GM23338 (cell line): ENCODE measurements around the gene GRIA3. TPM values are rescaled to one million over a fixed set of nuclear protein-coding genes. Genes with fewer than 3 reads are reported as not detected.

ENCODE experiments used
- ATAC-seq: fragments of 200-7000 bp; cut with Tn5 transposase; 3 replicates; pipeline ENCODE4 v1.9.1; 2020
- DNase-seq: peaks from one replicate; pipeline ENCODE4 v3.0.0-alpha.2; 2015; ENCODE audit warnings: low spot score
- H2AFZ ChIP-seq: fragments of 200-600 bp; sonication (generic); 2 replicates; pipeline ENCODE4 v1.8.0; 2016; ENCODE audit warnings: antibody characterized with exemption, mild to moderate bottlenecking, moderate library complexity
- H3F3A ChIP-seq: fragments of 200-600 bp; sonication (generic); replicated peaks from 2 replicates; pipeline ENCODE4 v1.8.0; 2017; ENCODE audit warnings: antibody characterized with exemption, mixed run types, low read depth
- H3K27ac ChIP-seq: fragments of 200-600 bp; sonication (generic); 2 replicates; pipeline ENCODE4 v1.6.1; 2016; ENCODE audit warnings: low read depth
- H3K27me3 ChIP-seq: fragments of 200-600 bp; sonication (generic); 2 replicates; pipeline ENCODE4 v1.8.0; 2016; ENCODE audit warnings: mild to moderate bottlenecking, mixed run types, moderate library complexity; ENCODE audit not compliant: insufficient read depth
- H3K36me3 ChIP-seq: fragments of 200-600 bp; sonication (generic); 2 replicates; pipeline ENCODE4 v1.8.0; 2016; ENCODE audit warnings: mild to moderate bottlenecking; ENCODE audit not compliant: insufficient read depth
- H3K4me1 ChIP-seq: fragments of 200-600 bp; sonication (generic); 2 replicates; pipeline ENCODE4 v1.8.0; 2016; ENCODE audit warnings: mild to moderate bottlenecking, moderate library complexity; ENCODE audit not compliant: insufficient read depth
- H3K4me2 ChIP-seq: fragments of 200-600 bp; sonication (generic); 2 replicates; pipeline ENCODE4 v1.7.1; 2017; ENCODE audit warnings: mixed run types
- H3K4me3 ChIP-seq: fragments of 200-600 bp; sonication (generic); 2 replicates; pipeline ENCODE4 v1.6.1; 2016; ENCODE audit warnings: mixed run types
- H3K79me2 ChIP-seq: fragments of 200-600 bp; sonication (generic); replicated peaks from 2 replicates; pipeline ENCODE4 v1.8.0; 2017; ENCODE audit warnings: mild to moderate bottlenecking; ENCODE audit not compliant: insufficient read depth
- H3K9me2 ChIP-seq: fragments of 200-600 bp; sonication (generic); 2 replicates; pipeline ENCODE4 v1.8.0; 2017; ENCODE audit not compliant: insufficient read depth
- H4K20me1 ChIP-seq: fragments of 200-600 bp; sonication (generic); replicated peaks from 2 replicates; pipeline ENCODE4 v1.8.0; 2017; ENCODE audit warnings: mild to moderate bottlenecking; ENCODE audit not compliant: insufficient read depth
- H3K27ac Mint-ChIP-seq: 2 replicates; pipeline ENCODE4 v1.8.0; 2020; ENCODE audit warnings: inconsistent platforms, mild to moderate bottlenecking, moderate library complexity, mixed read lengths
- H3K27me3 Mint-ChIP-seq: 3 replicates; pipeline ENCODE4 v1.8.0; 2022; ENCODE audit warnings: low read depth, mild to moderate bottlenecking, moderate library complexity, mixed read lengths, inconsistent platforms; ENCODE audit not compliant: insufficient read depth, poor library complexity
- H3K36me3 Mint-ChIP-seq: 3 replicates; pipeline ENCODE4 v1.8.0; 2021; ENCODE audit warnings: low read depth, mild to moderate bottlenecking, inconsistent platforms, moderate library complexity, mixed read lengths
- H3K4me1 Mint-ChIP-seq: 3 replicates; pipeline ENCODE4 v1.8.0; 2020; ENCODE audit warnings: mild to moderate bottlenecking, inconsistent platforms, mixed read lengths
- H3K4me3 Mint-ChIP-seq: 3 replicates; pipeline ENCODE4 v1.8.0; 2021; ENCODE audit warnings: moderate library complexity, mild to moderate bottlenecking, inconsistent platforms, mixed read lengths
- H3K9me3 Mint-ChIP-seq: 3 replicates; pipeline ENCODE4 v1.8.0; 2020; ENCODE audit warnings: moderate library complexity, mild to moderate bottlenecking, inconsistent platforms, mixed read lengths
- CREB1 ChIP-seq: fragments of 250-450 bp; sonication (Bioruptor Pico); IDR thresholded peaks from 2 replicates; pipeline ENCODE4 v1.5.0; 2020; ENCODE audit warnings: low read depth, mild to moderate bottlenecking, moderate library complexity
- EZH2 ChIP-seq: fragments of 200-600 bp; sonication (generic); IDR thresholded peaks from one replicate; pipeline ENCODE4 v1.8.0; 2017; ENCODE audit warnings: antibody characterized with exemption, mild to moderate bottlenecking, low read depth; ENCODE audit not compliant: unreplicated experiment
- EZH2phosphoT487 ChIP-seq: fragments of 200-600 bp; sonication (generic); IDR thresholded peaks from one replicate; pipeline ENCODE4 v1.8.1; 2018; ENCODE audit warnings: antibody characterized with exemption; ENCODE audit not compliant: unreplicated experiment
- NANOG ChIP-seq: IDR thresholded peaks from 2 replicates; pipeline ENCODE4 v1.6.1; 2016; ENCODE audit warnings: antibody characterized with exemption, borderline replicate concordance
- POLR2AphosphoS5 ChIP-seq: IDR thresholded peaks from 2 replicates; pipeline ENCODE4 v1.6.1; 2016; ENCODE audit warnings: antibody characterized with exemption, low read depth
- STAT1 ChIP-seq: IDR thresholded peaks from one replicate; pipeline ENCODE4 v1.6.1; 2016; ENCODE audit warnings: antibody characterized with exemption; ENCODE audit not compliant: unreplicated experiment
- ZNF114 ChIP-seq: fragments of 250-450 bp; sonication (Bioruptor Pico); IDR thresholded peaks from 2 replicates; pipeline ENCODE4 v1.5.0; 2020; ENCODE audit warnings: mild to moderate bottlenecking, moderate library complexity
- ZNF331 ChIP-seq: fragments of 250-450 bp; sonication (Bioruptor Pico); IDR thresholded peaks from 2 replicates; pipeline ENCODE4 v1.5.0; 2020; ENCODE audit warnings: low read depth, mild to moderate bottlenecking, moderate library complexity
- polyA plus RNA-seq: library from polyadenylated mRNA; unstranded; fragments of >200 nt; fragmentation: Nextera tagmentation; extraction: Ambion mirVana; gene quantifications from 2 replicates; pipeline ENCODE4 v1.2.1, GENCODE V29; 2016
- total RNA-seq: library from RNA; depleted of rRNA; stranded (reverse); fragments of >200 nt; shearing (Covaris generic); gene quantifications from 2 replicates; pipeline ENCODE4 v1.2.3, GENCODE V29; 2014
- TF ChIP-seq, protein P1 (sequence below): IDR thresholded peaks from one replicate; pipeline ENCODE4 v1.6.1; 2018; ENCODE audit warnings: antibody characterized with exemption; ENCODE audit not compliant: unreplicated experiment
- TF ChIP-seq, protein P2 (sequence below), 2 experiments: fragments of 200-600 bp in 1 of 2; sonication (generic) in 1 of 2; conservative IDR thresholded peaks; 2 replicates each; pipeline versions ENCODE4 v1.5.1 to v1.6.1; 2016 to 2017; ENCODE audit warnings: antibody characterized with exemption in 2 of 2, low read depth in 2 of 2, mild to moderate bottlenecking in 2 of 2, moderate library complexity in 1 of 2
- TF ChIP-seq, protein P3 (sequence below): IDR thresholded peaks from 2 replicates; pipeline ENCODE4 v1.6.1; 2016; ENCODE audit warnings: antibody characterized with exemption

The GRIA3 gene
- total and polyA plus RNA-seq, 2 experiments from 2014 or later = 2.7 to 5.6 TPM

DNA sequence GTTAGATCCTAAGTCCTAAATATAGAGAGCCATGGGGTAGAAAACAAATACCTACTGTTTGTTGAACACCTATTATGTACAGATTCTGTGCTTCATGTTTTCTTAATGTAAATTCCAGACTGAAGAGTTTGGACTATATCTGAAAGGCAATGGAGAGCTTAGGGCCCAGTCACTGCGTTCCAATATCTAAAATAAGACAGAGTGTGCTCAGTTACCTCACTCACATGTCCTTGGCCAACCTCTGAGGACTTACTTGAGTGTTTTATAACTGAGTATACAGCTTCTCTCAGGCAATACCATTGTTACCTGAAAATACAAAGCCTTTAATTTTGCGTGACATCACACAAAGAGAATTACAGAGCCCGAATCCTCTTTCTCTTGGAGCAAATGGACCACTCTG, 53.2 kb downstream of the GRIA3 start:
- Histone ChIP-seq H3K9me2 (no peaks in the 10 kb centered on the region), H3K27me3 (peaks cover 27% of the 10 kb centered on the region), H3F3A (no peaks in the 10 kb centered on the region), H3K27ac (no peak overlapping the region), H3K36me3 (no peaks in the 10 kb centered on the region), H4K20me1 (no peaks in the 10 kb centered on the region), H3K4me3 (no peak overlapping the region), H3K4me1 (0 out of 2 replicates have a peak, but pooled peaks cover 5% of the 10 kb centered on the region), H3K4me2 (no peak overlapping the region), H2AFZ (no peak overlapping the region), H3K79me2 (no peaks in the 10 kb centered on the region)
- DNase-seq (no peak), ATAC-seq (no peak)
- TF ChIP-seq, protein P1, sequence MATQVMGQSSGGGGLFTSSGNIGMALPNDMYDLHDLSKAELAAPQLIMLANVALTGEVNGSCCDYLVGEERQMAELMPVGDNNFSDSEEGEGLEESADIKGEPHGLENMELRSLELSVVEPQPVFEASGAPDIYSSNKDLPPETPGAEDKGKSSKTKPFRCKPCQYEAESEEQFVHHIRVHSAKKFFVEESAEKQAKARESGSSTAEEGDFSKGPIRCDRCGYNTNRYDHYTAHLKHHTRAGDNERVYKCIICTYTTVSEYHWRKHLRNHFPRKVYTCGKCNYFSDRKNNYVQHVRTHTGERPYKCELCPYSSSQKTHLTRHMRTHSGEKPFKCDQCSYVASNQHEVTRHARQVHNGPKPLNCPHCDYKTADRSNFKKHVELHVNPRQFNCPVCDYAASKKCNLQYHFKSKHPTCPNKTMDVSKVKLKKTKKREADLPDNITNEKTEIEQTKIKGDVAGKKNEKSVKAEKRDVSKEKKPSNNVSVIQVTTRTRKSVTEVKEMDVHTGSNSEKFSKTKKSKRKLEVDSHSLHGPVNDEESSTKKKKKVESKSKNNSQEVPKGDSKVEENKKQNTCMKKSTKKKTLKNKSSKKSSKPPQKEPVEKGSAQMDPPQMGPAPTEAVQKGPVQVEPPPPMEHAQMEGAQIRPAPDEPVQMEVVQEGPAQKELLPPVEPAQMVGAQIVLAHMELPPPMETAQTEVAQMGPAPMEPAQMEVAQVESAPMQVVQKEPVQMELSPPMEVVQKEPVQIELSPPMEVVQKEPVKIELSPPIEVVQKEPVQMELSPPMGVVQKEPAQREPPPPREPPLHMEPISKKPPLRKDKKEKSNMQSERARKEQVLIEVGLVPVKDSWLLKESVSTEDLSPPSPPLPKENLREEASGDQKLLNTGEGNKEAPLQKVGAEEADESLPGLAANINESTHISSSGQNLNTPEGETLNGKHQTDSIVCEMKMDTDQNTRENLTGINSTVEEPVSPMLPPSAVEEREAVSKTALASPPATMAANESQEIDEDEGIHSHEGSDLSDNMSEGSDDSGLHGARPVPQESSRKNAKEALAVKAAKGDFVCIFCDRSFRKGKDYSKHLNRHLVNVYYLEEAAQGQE = no peak
- TF ChIP-seq, protein P2, sequence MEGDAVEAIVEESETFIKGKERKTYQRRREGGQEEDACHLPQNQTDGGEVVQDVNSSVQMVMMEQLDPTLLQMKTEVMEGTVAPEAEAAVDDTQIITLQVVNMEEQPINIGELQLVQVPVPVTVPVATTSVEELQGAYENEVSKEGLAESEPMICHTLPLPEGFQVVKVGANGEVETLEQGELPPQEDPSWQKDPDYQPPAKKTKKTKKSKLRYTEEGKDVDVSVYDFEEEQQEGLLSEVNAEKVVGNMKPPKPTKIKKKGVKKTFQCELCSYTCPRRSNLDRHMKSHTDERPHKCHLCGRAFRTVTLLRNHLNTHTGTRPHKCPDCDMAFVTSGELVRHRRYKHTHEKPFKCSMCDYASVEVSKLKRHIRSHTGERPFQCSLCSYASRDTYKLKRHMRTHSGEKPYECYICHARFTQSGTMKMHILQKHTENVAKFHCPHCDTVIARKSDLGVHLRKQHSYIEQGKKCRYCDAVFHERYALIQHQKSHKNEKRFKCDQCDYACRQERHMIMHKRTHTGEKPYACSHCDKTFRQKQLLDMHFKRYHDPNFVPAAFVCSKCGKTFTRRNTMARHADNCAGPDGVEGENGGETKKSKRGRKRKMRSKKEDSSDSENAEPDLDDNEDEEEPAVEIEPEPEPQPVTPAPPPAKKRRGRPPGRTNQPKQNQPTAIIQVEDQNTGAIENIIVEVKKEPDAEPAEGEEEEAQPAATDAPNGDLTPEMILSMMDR (conservative IDR thresholded peaks at IDR 0.05; ENCODE audit: low read depth in 2 of 2) = no peak
- TF ChIP-seq, protein P3, sequence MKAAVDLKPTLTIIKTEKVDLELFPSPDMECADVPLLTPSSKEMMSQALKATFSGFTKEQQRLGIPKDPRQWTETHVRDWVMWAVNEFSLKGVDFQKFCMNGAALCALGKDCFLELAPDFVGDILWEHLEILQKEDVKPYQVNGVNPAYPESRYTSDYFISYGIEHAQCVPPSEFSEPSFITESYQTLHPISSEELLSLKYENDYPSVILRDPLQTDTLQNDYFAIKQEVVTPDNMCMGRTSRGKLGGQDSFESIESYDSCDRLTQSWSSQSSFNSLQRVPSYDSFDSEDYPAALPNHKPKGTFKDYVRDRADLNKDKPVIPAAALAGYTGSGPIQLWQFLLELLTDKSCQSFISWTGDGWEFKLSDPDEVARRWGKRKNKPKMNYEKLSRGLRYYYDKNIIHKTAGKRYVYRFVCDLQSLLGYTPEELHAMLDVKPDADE = no peak
- no peak for TF ChIP-seq STAT1
- no peak for TF ChIP-seq CREB1
- no peak for TF ChIP-seq NANOG
- TF ChIP-seq POLR2AphosphoS5 = no peak
- TF ChIP-seq EZH2phosphoT487 = no peak
- no peak for TF ChIP-seq ZNF331 (CRISPR knock-in tag)
- no peak overlapping the region for H3K27ac Mint-ChIP-seq
- H3K27me3 Mint-ChIP-seq = peaks cover 11% of the 10 kb centered on the region
- H3K4me3 Mint-ChIP-seq = no peak overlapping the region
- H3K4me1 Mint-ChIP-seq = peaks cover 9% of the 10 kb centered on the region; the same call in 2 of the 3 replicates
- no peaks in the 10 kb centered on the region for H3K9me3 Mint-ChIP-seq
- H3K36me3 Mint-ChIP-seq = no peaks in the 10 kb centered on the region

DNA sequence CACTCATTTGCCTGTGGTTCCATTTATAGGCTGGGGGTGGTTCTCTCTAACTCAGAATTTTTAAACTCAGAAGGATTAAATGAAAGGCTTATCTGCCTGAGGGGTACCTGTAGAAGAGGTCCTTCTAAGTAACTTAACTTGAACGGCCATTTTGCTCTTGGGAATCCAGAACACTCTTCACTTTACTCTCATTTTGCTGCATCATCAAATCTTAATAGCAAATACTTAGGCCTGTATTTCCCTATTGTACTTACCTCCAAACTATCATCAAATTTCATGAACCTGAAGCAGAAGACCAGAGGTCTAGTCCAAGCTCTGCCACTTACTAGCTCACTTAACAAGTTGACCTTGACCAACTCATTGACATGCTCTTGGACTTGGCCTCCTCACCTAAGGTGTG, 70.4 kb downstream of the GRIA3 start:
- no peak overlapping the region for H3K4me3 Mint-ChIP-seq
- H3K4me3 ChIP-seq = no peak overlapping the region
- H3K27me3 ChIP-seq = no peaks in the 10 kb centered on the region
- no peaks in the 10 kb centered on the region for H3K36me3 ChIP-seq
- H3K79me2 ChIP-seq = no peaks in the 10 kb centered on the region
- H4K20me1 ChIP-seq = no peaks in the 10 kb centered on the region
- H3K27ac Mint-ChIP-seq = no peak overlapping the region
- H3K4me1 Mint-ChIP-seq = no peaks in the 10 kb centered on the region
- DNase-seq (no peak), ATAC-seq (no peak)
- no peaks in the 10 kb centered on the region for H3K9me3 Mint-ChIP-seq
- H3K4me2 ChIP-seq = no peak overlapping the region
- H3F3A ChIP-seq = no peaks in the 10 kb centered on the region
- H3K27ac ChIP-seq = no peak overlapping the region
- no peaks in the 10 kb centered on the region for H3K27me3 Mint-ChIP-seq
- no peaks in the 10 kb centered on the region for H3K9me2 ChIP-seq
- H3K36me3 Mint-ChIP-seq = no peaks in the 10 kb centered on the region
- H2AFZ ChIP-seq = no peak overlapping the region
- H3K4me1 ChIP-seq = no peaks in the 10 kb centered on the region
- TF ChIP-seq NANOG (no peak), CREB1 (no peak), EZH2phosphoT487 (no peak), EZH2 (no peak), ZNF114 (CRISPR knock-in tag) (no peak), POLR2AphosphoS5 (no peak)
- TF ChIP-seq, protein P2 (conservative IDR thresholded peaks at IDR 0.05; ENCODE audit: low read depth in 2 of 2) = no peak
- TF ChIP-seq, protein P1 = no peak
